A673 (cell line): ENCODE measurements around the gene SLC25A13. TPM values are rescaled to one million over a fixed set of nuclear protein-coding genes. Genes with fewer than 3 reads are reported as not detected.

Source experiments
- BruUV-seq: library from RNA; stranded (reverse); fragments of 400-500 nt; replicated peaks from 2 replicates; lab custom pipeline; 2021; lab: Mats Ljungman, UMichigan
- CTCF ChIA-PET: fragments of 300-600 bp; sonication (Branson Sonifier 250); formaldehyde crosslinking; loops from one replicate; lab custom pipeline; 2022; ENCODE audit warnings: antibody characterized with exemption; lab: Charles Lee
- POLR2A ChIA-PET: fragments of 300-600 bp; sonication (Branson Sonifier 250); formaldehyde crosslinking; loops from one replicate; lab custom pipeline; 2022; ENCODE audit warnings: antibody characterized with exemption; ENCODE audit not compliant: low non-redundant PET; lab: Charles Lee
- DNase-seq: peaks from one replicate; pipeline ENCODE4 v3.0.0-alpha.2; 2015; ENCODE audit warnings: low spot score
- H3K27ac ChIP-seq: fragments of 200-600 bp; sonication (generic); 2 replicates; pipeline ENCODE4 v1.5.1; 2016; ENCODE audit warnings: mixed run types, low read depth, mild to moderate bottlenecking, mixed read lengths, antibody characterized with exemption, low read length; ENCODE audit not compliant: poor library complexity, severe bottlenecking
- H3K27me3 ChIP-seq: fragments of 200-600 bp; sonication (generic); replicated peaks from 2 replicates; pipeline ENCODE4 v1.6.1; 2017; ENCODE audit warnings: mixed run types, low read depth, mild to moderate bottlenecking, mixed read lengths, antibody characterized with exemption, low read length; ENCODE audit not compliant: insufficient read depth, poor library complexity
- H3K36me3 ChIP-seq: fragments of 200-600 bp; sonication (generic); 2 replicates; pipeline ENCODE4 v1.6.1; 2016; ENCODE audit warnings: mixed run types, mild to moderate bottlenecking, mixed read lengths, antibody characterized with exemption, low read length; ENCODE audit not compliant: insufficient read depth, poor library complexity, severe bottlenecking
- H3K4me1 ChIP-seq: fragments of 200-600 bp; sonication (generic); 2 replicates; pipeline ENCODE4 v1.6.1; 2017; ENCODE audit warnings: mixed run types, mild to moderate bottlenecking, mixed read lengths, antibody characterized with exemption, low read length; ENCODE audit not compliant: insufficient read depth, poor library complexity, severe bottlenecking
- H3K4me3 ChIP-seq: fragments of 200-600 bp; sonication (generic); 2 replicates; pipeline ENCODE4 v1.5.1; 2016; ENCODE audit warnings: low read depth, mixed run types, mild to moderate bottlenecking, mixed read lengths, low read length; ENCODE audit not compliant: poor library complexity, severe bottlenecking
- H3K9me3 ChIP-seq: fragments of 200-600 bp; sonication (generic); 2 replicates; pipeline ENCODE4 v1.6.1; 2016; ENCODE audit warnings: mixed run types, low read depth, mild to moderate bottlenecking, mixed read lengths, antibody characterized with exemption, low read length; ENCODE audit not compliant: poor library complexity, severe bottlenecking
- EZH2 ChIP-seq: fragments of 200-600 bp; sonication (generic); IDR thresholded peaks from 2 replicates; pipeline ENCODE4 v1.6.1; 2017; ENCODE audit warnings: borderline replicate concordance, low read depth, mild to moderate bottlenecking, mixed read lengths, antibody characterized with exemption, low read length; ENCODE audit not compliant: poor library complexity, severe bottlenecking
- intact Hi-C: fragments of 100-400 bp; cut with micrococcal nuclease; formaldehyde crosslinking; loops from one replicate; pipeline ENCODE4 v1.10.0; 2022; ENCODE audit not compliant: unreplicated experiment
- total RNA-seq: library from RNA; stranded (reverse); gene quantifications from 2 replicates; pipeline ENCODE4 v1.2.3, GENCODE V29; 2021
- TF ChIP-seq, protein P1 (sequence below): fragments of 300-800, 200-600 bp; sonication (generic); conservative IDR thresholded peaks from 2 replicates; pipeline ENCODE4 v1.5.1; 2017; ENCODE audit warnings: low read depth, mild to moderate bottlenecking, antibody characterized with exemption, low read length, moderate library complexity, mixed read lengths

Gene SLC25A13
- total RNA-seq, 1 experiment from 2014 or later, result 22.7 TPM

DNA sequence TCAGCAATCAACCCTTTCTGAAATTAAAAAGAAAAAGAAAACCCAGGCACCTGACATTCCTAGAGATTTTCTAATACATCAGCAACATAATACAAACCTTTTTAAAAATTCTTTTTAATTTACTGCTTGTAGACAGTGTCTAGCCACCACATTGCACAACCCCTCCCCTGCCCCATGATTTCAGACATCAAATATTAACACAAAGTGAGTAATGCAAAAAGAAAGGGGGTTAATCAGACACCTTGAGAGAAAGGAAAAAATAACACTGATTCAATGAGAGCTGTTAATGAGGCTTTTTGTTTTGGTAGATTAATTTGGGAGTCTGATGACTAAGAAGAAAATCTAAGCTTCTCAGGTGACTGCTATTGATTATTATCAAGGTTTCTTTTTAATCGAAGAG lies 55.3 kb downstream of the SLC25A13 start:
- Histone ChIP-seq H3K4me3 (no peak overlapping the region), H3K27ac (no peak overlapping the region), H3K36me3 (no peaks in the 10 kb centered on the region), H3K4me1 (no peaks in the 10 kb centered on the region), H3K27me3 (no peaks in the 10 kb centered on the region), H3K9me3 (no peaks in the 10 kb centered on the region)
- TF ChIP-seq, protein P1, sequence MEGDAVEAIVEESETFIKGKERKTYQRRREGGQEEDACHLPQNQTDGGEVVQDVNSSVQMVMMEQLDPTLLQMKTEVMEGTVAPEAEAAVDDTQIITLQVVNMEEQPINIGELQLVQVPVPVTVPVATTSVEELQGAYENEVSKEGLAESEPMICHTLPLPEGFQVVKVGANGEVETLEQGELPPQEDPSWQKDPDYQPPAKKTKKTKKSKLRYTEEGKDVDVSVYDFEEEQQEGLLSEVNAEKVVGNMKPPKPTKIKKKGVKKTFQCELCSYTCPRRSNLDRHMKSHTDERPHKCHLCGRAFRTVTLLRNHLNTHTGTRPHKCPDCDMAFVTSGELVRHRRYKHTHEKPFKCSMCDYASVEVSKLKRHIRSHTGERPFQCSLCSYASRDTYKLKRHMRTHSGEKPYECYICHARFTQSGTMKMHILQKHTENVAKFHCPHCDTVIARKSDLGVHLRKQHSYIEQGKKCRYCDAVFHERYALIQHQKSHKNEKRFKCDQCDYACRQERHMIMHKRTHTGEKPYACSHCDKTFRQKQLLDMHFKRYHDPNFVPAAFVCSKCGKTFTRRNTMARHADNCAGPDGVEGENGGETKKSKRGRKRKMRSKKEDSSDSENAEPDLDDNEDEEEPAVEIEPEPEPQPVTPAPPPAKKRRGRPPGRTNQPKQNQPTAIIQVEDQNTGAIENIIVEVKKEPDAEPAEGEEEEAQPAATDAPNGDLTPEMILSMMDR, result no peak
- no peak for TF ChIP-seq EZH2
- ChIA-PET CTCF (no interaction called here), POLR2A (no interaction called here)
- DNase-seq, result no peak
- intact Hi-C loops, result no loop called here
- no TSS peak for BruUV-seq

DNA sequence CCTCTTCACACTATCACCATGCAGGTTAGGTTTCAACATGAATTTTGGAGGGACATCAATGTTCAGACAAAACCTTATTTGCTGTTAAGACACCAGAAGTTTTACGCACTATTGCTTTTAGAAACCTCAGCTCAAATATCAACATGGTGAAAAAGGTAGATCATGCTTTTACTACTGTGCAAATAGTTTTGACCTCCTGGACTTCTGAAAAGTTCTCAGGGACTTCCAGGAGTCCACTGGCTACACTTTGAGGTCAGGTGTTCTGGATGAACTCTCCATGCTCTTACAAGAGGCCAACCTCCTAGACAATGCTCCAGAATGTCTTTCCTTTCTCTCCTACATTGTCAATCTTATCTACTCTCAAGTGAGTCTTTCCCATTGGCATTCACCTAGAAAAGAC lies 55.9 kb downstream of the SLC25A13 start:
- no peak for TF ChIP-seq EZH2
- TF ChIP-seq, protein P1, result no peak
- intact Hi-C loops, result no loop called here
- ChIA-PET CTCF (no interaction called here), POLR2A (no interaction called here)
- Histone ChIP-seq H3K27me3 (no peaks in the 10 kb centered on the region), H3K4me1 (no peaks in the 10 kb centered on the region), H3K9me3 (no peaks in the 10 kb centered on the region), H3K4me3 (no peak overlapping the region), H3K36me3 (no peaks in the 10 kb centered on the region), H3K27ac (no peak overlapping the region)
- DNase-seq, result no peak
- BruUV-seq, result no TSS peak

DNA sequence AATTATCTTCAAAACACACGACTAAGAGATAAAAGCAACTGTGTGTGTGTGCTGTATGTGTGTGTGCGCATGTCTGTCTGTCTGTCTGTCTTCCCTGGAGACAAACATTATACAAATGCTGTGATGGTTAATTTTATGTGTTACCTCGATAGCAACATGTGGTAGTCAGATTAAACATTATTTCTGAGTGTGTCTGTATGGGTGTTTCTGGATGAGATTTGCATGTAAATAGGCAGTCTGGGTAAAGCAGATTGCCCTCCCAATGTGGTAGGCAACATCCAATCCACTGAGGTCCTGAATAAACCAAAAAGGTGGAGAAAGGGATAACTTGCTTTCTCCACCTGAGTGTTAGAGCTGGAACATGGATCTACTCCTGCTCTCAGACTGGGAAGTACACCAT lies 67.9 kb downstream of the SLC25A13 start:
- no TSS peak for BruUV-seq
- Histone ChIP-seq H3K27me3 (no peaks in the 10 kb centered on the region), H3K27ac (no peak overlapping the region), H3K9me3 (no peaks in the 10 kb centered on the region), H3K4me3 (no peak overlapping the region), H3K4me1 (no peaks in the 10 kb centered on the region), H3K36me3 (no peaks in the 10 kb centered on the region)
- DNase-seq, result no peak
- ChIA-PET POLR2A (no interaction called here), CTCF (no interaction called here)
- TF ChIP-seq, protein P1, result no peak
- no peak for TF ChIP-seq EZH2
- intact Hi-C loops, result no loop called here
